Trophoblast cell (in vitro differentiated cells and primary cell): ENCODE results near the gene NLRC5.

Experiments
- DNase-seq, 2 donors: peaks; one replicate each; pipeline ENCODE4 v3.0.0-alpha.2; 2016
- H2AFZ ChIP-seq: 2 replicates; pipeline ENCODE4 v1.6.1; 2013; ENCODE audit warnings: low read length, moderate library complexity, mild to moderate bottlenecking; ENCODE audit not compliant: insufficient read depth, poor library complexity
- H2AK5ac ChIP-seq: 2 replicates; pipeline ENCODE4 v1.6.1; 2013; ENCODE audit warnings: mild to moderate bottlenecking, low read length
- H2BK120ac ChIP-seq: 2 replicates; pipeline ENCODE4 v1.6.1; 2013; ENCODE audit warnings: low read length, mild to moderate bottlenecking, moderate library complexity; ENCODE audit not compliant: insufficient read depth, poor library complexity
- H2BK12ac ChIP-seq: 2 replicates; pipeline ENCODE4 v1.6.1; 2013; ENCODE audit warnings: mild to moderate bottlenecking, low read length, moderate library complexity
- H2BK5ac ChIP-seq: 2 replicates; pipeline ENCODE4 v1.6.1; 2013; ENCODE audit warnings: low read length, low read depth, moderate library complexity, mild to moderate bottlenecking; ENCODE audit not compliant: poor library complexity
- H3K14ac ChIP-seq: 2 replicates; pipeline ENCODE4 v1.6.1; 2013; ENCODE audit warnings: mild to moderate bottlenecking, low read length
- H3K18ac ChIP-seq: 2 replicates; pipeline ENCODE4 v1.6.1; 2013; ENCODE audit warnings: mild to moderate bottlenecking, low read length
- H3K23ac ChIP-seq: 2 replicates; pipeline ENCODE4 v1.6.1; 2013; ENCODE audit warnings: low read length
- H3K27ac ChIP-seq: 2 replicates; pipeline ENCODE4 v1.5.1; 2013; ENCODE audit warnings: low read depth, mild to moderate bottlenecking, inconsistent platforms, low read length, moderate library complexity
- H3K27me3 ChIP-seq: 2 replicates; pipeline ENCODE4 v1.6.1; 2013; ENCODE audit warnings: inconsistent platforms, mild to moderate bottlenecking, low read length, moderate library complexity; ENCODE audit not compliant: insufficient read depth
- H3K36me3 ChIP-seq, 2 experiments: 1 replicate in 1 of 2; 2 replicates in 1 of 2; pipeline ENCODE4 v1.6.1; 2013; ENCODE audit warnings: low read length in 2 of 2, mild to moderate bottlenecking in 2 of 2, moderate library complexity in 1 of 2; ENCODE audit not compliant: insufficient read depth in 2 of 2, control insufficient read depth in 1 of 2
- H3K4ac ChIP-seq: 2 replicates; pipeline ENCODE4 v1.6.1; 2013; ENCODE audit warnings: low read depth, mild to moderate bottlenecking, low read length, moderate library complexity
- H3K4me1 ChIP-seq, 2 experiments: 1 replicate in 1 of 2; 2 replicates in 1 of 2; pipeline ENCODE4 v1.6.1; 2013; ENCODE audit warnings: low read length in 2 of 2, mild to moderate bottlenecking in 2 of 2, moderate library complexity in 1 of 2; ENCODE audit not compliant: insufficient read depth in 2 of 2, control insufficient read depth in 1 of 2
- H3K4me2 ChIP-seq: 2 replicates; pipeline ENCODE4 v1.6.1; 2013; ENCODE audit warnings: inconsistent platforms, mild to moderate bottlenecking, low read length, moderate library complexity
- H3K4me3 ChIP-seq: 2 replicates; pipeline ENCODE4 v1.5.1; 2013; ENCODE audit warnings: mild to moderate bottlenecking, low read depth, low read length, inconsistent platforms
- H3K79me1 ChIP-seq: one replicate; pipeline ENCODE4 v1.6.1; 2013; ENCODE audit warnings: low read length
- H3K79me2 ChIP-seq: 2 replicates; pipeline ENCODE4 v1.6.1; 2013; ENCODE audit warnings: low read length, mild to moderate bottlenecking; ENCODE audit not compliant: control insufficient read depth, insufficient read depth, poor library complexity
- H3K9ac ChIP-seq: 2 replicates; pipeline ENCODE4 v1.6.1; 2013; ENCODE audit warnings: mild to moderate bottlenecking, low read length
- H3K9me3 ChIP-seq: 2 replicates; pipeline ENCODE4 v1.6.1; 2013; ENCODE audit warnings: low read depth, mild to moderate bottlenecking, control low read depth, inconsistent platforms, low read length; ENCODE audit not compliant: insufficient read depth
- H4K12ac ChIP-seq: 2 replicates; pipeline ENCODE4 v1.6.1; 2013; ENCODE audit warnings: low read depth, mild to moderate bottlenecking, low read length, moderate library complexity
- H4K8ac ChIP-seq: 2 replicates; pipeline ENCODE4 v1.6.1; 2013; ENCODE audit warnings: low read depth, mild to moderate bottlenecking, low read length, moderate library complexity
- H4K91ac ChIP-seq: one replicate; pipeline ENCODE4 v1.6.1; 2013; ENCODE audit warnings: low read depth, mild to moderate bottlenecking, low read length, moderate library complexity
- WGBS: extraction: QIAGEN DNeasy Blood & Tissue Kit; methylation state at CpG from one replicate; pipeline ENCODE4 v1.1.7; 2013; ENCODE audit warnings: missing lambda C conversion rate; ENCODE audit not compliant: insufficient read length, insufficient coverage; ENCODE audit errors: extremely low coverage; 5-methylcytosine and 5-hydroxymethylcytosine counted together

Gene NLRC5

DNA sequence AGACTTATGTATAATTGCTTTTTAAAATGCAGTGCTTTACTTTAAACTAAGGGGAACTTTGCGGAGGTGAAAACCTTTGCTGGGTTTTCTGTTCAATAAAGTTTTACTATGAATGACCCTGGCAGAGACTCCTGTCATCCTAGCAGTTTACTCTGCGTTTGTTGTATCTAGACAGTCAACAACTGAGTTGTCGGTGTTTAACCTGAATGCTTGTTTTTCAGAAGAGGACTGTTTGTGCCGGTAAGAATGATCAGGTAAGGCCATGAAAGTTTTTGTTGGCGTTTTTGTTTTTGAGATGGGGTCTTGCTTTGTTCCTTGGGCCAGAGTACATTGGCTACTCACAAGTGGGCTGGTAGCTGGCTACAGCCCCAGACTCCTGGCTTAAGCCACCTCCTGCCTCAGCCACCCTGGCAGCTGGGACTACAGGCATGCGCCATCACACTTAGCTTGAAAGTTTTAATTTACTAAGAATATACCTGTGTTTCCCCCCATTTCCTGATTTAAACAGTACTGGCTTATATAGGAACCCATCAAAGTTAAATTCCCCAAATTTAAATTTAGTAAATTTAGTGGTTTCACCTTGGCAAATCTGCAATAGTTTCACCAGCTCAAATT, 45.5 kb upstream of the NLRC5 start:
- no peak overlapping the region for H3K27ac ChIP-seq
- H3K14ac ChIP-seq, result no peak overlapping the region
- H2AFZ ChIP-seq, result no peak overlapping the region
- H3K23ac ChIP-seq, result no peak overlapping the region
- H3K9me3 ChIP-seq, result no peaks in the 10 kb centered on the region
- no peak overlapping the region for H3K9ac ChIP-seq
- H3K4me1 ChIP-seq, result no peaks in the 10 kb centered on the region
- H4K8ac ChIP-seq, result no peak overlapping the region
- no peak overlapping the region for H4K91ac ChIP-seq
- no peaks in the 10 kb centered on the region for H3K79me1 ChIP-seq
- no peaks in the 10 kb centered on the region for H3K27me3 ChIP-seq
- H2AK5ac ChIP-seq, result no peak overlapping the region
- no CpG with 5 or more reads among the region's 6 CpGs for WGBS
- H3K18ac ChIP-seq, result no peak overlapping the region
- no peak overlapping the region for H3K4ac ChIP-seq
- H3K4me2 ChIP-seq, result no peak overlapping the region
- H2BK12ac ChIP-seq, result no peak overlapping the region
- H3K36me3 ChIP-seq, result peaks cover 42 to 48% of the 10 kb centered on the region in 2 experiments
- H3K4me3 ChIP-seq, result no peak overlapping the region
- DNase-seq, result no peak
- H2BK120ac ChIP-seq, result no peak overlapping the region
- H2BK5ac ChIP-seq, result no peak overlapping the region
- H3K79me2 ChIP-seq, result no peaks in the 10 kb centered on the region
- H4K12ac ChIP-seq, result no peak overlapping the region

DNA sequence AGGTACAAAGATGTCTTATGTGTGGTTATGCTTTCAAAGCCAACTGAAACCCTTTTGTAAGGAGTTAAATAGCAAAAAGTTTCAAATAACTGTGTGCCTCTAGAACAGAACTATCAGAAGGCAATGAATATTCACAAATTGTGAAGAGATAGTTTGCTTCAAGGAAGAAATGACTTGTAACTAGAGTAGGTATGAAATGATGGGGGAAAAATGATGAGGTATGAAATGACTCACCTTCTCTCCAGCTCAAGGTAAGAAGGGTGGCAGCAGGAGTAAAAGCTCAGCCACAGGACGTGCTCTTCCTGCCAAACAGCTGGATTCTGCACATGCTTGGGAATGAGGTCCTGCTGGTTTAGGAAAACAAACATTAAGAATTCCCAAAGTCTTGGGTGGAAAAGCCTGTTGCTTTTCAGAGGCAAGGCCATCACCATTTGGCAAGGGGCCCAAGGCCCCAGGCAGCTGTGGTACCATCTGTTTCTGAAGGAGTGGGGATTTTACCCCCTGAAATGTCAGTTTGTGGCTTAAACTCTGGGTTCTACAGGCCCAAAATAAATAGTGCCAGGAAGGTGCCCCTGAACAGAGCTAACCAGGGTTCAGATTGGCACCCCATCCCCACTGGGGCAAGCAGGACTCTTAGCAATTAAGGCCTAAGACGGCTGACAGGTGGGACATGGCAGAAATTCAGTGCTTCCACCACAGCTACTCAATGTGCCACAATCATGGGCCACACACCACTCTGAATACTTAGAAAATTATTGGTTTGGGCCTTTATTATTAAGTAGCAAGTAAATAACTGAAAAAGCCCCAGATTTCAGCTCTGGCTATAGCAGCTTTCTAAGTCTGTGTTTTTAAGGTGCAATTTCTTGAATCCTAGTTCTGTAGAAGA, 44.2 kb upstream of the NLRC5 start:
- no peak overlapping the region for H2BK120ac ChIP-seq
- H3K27me3 ChIP-seq, result no peaks in the 10 kb centered on the region
- H2AK5ac ChIP-seq, result no peak overlapping the region
- no peak overlapping the region for H3K14ac ChIP-seq
- H3K27ac ChIP-seq, result no peak overlapping the region
- H4K8ac ChIP-seq, result no peak overlapping the region
- H2BK5ac ChIP-seq, result no peak overlapping the region
- no peaks in the 10 kb centered on the region for H3K9me3 ChIP-seq
- H3K4me2 ChIP-seq, result no peak overlapping the region
- WGBS, result no CpG with 5 or more reads among the region's 2 CpGs
- no peak overlapping the region for H3K4me3 ChIP-seq
- H4K91ac ChIP-seq, result no peak overlapping the region
- H3K23ac ChIP-seq, result no peak overlapping the region
- no peaks in the 10 kb centered on the region for H3K4me1 ChIP-seq
- no peak overlapping the region for H3K4ac ChIP-seq
- H2AFZ ChIP-seq, result no peak overlapping the region
- no peak overlapping the region for H3K9ac ChIP-seq
- peak; percentile 92 to 95 for DNase-seq
- peaks cover 34 to 37% of the 10 kb centered on the region in 2 experiments for H3K36me3 ChIP-seq
- H2BK12ac ChIP-seq, result no peak overlapping the region
- H3K79me2 ChIP-seq, result no peaks in the 10 kb centered on the region
- H4K12ac ChIP-seq, result no peak overlapping the region
- no peaks in the 10 kb centered on the region for H3K79me1 ChIP-seq
- no peak overlapping the region for H3K18ac ChIP-seq

DNA sequence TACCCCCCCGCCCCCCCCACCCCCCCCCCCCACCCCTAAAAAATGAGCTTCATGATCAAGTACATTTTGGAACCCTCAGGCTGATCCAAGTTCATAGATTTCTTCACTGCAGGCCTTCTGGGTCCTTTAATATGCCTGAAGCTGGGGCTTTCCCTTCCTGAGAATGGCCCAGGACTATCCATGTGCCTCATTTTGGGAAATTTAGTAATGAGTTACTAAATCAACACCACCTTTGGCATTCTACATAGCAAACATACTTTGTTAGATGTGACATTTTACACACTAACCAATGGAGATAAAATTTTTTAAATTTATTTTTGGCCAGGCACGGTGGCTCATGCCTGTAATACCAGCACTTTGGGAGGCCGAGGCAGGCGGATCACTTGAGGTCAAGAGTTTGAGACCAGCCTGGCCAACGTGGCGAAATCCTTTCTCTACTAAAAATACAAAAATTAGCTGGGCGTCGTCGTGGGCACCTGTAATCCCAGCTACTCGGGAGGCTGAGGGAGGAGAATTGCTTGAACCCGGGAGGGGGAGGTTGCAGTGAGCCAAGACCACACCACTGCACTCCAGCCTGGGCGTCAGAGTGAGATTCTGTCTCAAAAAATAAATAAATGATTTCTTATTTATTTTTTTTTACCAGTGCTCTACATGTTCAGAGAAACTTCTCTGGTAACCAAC, 43.4 kb upstream of the NLRC5 start:
- no peak overlapping the region for H3K4me2 ChIP-seq
- no peak overlapping the region for H2AK5ac ChIP-seq
- no peak overlapping the region for H3K4ac ChIP-seq
- WGBS, result no CpG with 5 or more reads among the region's 12 CpGs
- no peaks in the 10 kb centered on the region for H3K9me3 ChIP-seq
- no peak overlapping the region for H3K9ac ChIP-seq
- H3K79me1 ChIP-seq, result no peaks in the 10 kb centered on the region
- H2AFZ ChIP-seq, result no peak overlapping the region
- no peak overlapping the region for H3K18ac ChIP-seq
- peaks cover 28 to 30% of the 10 kb centered on the region in 2 experiments for H3K36me3 ChIP-seq
- H3K23ac ChIP-seq, result no peak overlapping the region
- no peak overlapping the region for H2BK5ac ChIP-seq
- no peak overlapping the region for H3K14ac ChIP-seq
- H3K4me1 ChIP-seq, result no peaks in the 10 kb centered on the region
- H2BK120ac ChIP-seq, result no peak overlapping the region
- no peak overlapping the region for H4K91ac ChIP-seq
- H2BK12ac ChIP-seq, result no peak overlapping the region
- H3K4me3 ChIP-seq, result no peak overlapping the region
- no peak overlapping the region for H3K27ac ChIP-seq
- no peaks in the 10 kb centered on the region for H3K27me3 ChIP-seq
- no peaks in the 10 kb centered on the region for H3K79me2 ChIP-seq
- no peak overlapping the region for H4K12ac ChIP-seq
- DNase-seq, result peak; percentile 73 to 92
- H4K8ac ChIP-seq, result no peak overlapping the region

DNA sequence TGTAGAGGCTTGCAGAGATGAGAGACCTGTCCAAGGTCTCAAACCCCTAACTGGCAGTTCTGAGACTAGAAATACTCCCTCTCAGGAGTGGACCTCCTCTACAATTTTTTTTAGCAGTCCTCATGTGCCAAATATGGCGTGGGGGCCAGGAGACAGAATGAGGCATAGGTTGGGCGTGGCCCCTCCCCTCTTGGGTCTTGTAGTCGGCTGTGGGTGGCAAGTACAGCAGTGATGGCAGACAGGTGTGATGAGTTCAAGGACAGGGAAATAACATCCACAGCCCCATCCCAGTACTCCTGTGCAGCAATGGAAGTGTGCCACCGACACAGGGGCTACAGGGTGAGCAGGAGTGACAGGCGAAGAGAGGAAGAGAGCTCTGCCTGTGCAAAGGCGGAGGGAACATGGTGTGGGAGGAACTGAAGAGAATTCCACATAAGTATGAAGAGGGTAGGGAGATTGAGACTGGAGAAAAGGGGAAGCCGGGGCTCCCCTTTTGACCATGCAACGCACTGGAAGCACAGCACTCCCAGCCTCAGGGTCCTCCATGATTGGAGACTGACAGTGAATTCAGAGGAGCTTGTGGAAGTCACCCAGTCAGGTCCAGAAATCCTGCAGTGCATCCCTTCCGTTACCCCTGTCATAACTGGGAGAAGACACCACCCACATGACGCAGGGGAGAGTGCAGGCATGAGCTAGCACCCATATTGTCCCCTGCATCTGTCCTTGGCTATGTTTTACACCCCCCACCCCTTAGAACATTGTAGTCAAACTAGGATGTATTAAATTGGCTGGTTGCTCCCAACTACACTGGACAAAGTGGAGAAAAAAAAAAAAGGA, 42.4 kb upstream of the NLRC5 start:
- Histone ChIP-seq H2AFZ (no peak overlapping the region), H3K14ac (no peak overlapping the region), H3K27ac (no peak overlapping the region), H2BK120ac (no peak overlapping the region), H3K18ac (no peak overlapping the region), H3K4me1 (no peaks in the 10 kb centered on the region), H3K4me2 (no peak overlapping the region), H4K91ac (no peak overlapping the region), H3K79me1 (no peaks in the 10 kb centered on the region), H3K79me2 (no peaks in the 10 kb centered on the region), H4K12ac (no peak overlapping the region), H2BK12ac (no peak overlapping the region), H2AK5ac (no peak overlapping the region), H4K8ac (no peak overlapping the region), H3K9ac (no peak overlapping the region), H2BK5ac (no peak overlapping the region), H3K4ac (no peak overlapping the region), H3K9me3 (no peaks in the 10 kb centered on the region), H3K36me3 (peaks cover 23% of the 10 kb centered on the region in 2 experiments), H3K23ac (no peak overlapping the region), H3K4me3 (no peak overlapping the region), H3K27me3 (no peaks in the 10 kb centered on the region)
- no CpG with 5 or more reads among the region's 10 CpGs for WGBS
- DNase-seq, result peak in 1 of 2 donors; percentile 36
